GM21825 (cell line): ENCODE results near the gene RBBP8NL.
"Not testable (repeated sequence)": the region's sequence is repeated elsewhere in the genome, so short reads cannot be mapped to it uniquely, and the experiment has no call there.

Experiments
- ATAC-seq: cut with Tn5 transposase; IDR thresholded peaks from one replicate; pipeline ENCODE4 v1.9.1; 2021; ENCODE audit warnings: mild to moderate bottlenecking, moderate library complexity; ENCODE audit not compliant: unreplicated experiment

RBBP8NL gene

DNA sequence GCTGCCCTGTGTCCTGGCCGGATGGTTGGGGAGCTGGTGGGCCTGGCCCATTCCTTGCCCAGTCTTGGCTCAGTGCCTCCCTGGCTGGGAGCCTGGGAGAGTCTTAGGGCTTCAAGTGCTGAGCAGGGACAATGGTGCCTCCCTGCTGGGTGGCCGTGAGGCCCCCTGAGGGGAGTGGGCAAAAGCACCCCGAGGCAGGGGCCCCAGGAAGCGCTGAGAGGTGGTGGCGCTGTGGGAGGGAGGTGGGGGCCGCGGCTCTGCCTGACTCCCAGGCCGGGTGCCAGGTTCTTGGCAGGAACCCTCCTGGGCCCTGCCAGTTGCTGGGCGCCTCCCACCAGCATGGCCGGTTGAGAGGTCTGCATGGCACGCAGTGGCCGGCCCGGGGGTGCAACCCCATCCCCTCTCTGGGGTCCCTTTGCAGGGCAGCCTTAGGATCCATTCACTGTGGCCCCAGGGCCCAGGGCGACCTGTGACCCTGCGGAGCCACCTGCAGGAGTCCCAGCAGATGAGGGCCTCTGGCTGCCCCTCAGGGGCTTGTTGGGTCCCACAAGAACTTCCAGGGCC, 49.6 kb downstream of the RBBP8NL start:
- ATAC-seq, result no peak

DNA sequence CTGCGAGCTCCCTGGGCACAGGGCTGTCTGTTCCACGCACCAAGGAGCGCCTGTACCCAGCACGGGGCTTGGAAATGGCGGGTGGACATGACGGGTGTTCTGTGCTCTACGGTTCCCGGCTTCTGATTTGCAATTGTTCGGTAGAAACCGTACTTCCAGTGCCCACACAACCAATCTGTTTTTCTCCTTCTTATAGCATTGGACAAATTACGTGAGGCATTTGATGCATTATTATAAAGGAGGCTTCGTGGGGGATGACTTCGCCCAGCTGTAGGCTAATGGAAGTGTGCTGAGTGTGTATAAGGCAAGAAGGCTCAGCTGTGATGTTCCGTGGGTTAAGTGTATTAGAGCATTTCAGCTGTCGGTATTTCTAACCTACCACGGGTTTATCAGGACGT, 50.3 kb downstream of the RBBP8NL start:
- ATAC-seq, result no peak

DNA sequence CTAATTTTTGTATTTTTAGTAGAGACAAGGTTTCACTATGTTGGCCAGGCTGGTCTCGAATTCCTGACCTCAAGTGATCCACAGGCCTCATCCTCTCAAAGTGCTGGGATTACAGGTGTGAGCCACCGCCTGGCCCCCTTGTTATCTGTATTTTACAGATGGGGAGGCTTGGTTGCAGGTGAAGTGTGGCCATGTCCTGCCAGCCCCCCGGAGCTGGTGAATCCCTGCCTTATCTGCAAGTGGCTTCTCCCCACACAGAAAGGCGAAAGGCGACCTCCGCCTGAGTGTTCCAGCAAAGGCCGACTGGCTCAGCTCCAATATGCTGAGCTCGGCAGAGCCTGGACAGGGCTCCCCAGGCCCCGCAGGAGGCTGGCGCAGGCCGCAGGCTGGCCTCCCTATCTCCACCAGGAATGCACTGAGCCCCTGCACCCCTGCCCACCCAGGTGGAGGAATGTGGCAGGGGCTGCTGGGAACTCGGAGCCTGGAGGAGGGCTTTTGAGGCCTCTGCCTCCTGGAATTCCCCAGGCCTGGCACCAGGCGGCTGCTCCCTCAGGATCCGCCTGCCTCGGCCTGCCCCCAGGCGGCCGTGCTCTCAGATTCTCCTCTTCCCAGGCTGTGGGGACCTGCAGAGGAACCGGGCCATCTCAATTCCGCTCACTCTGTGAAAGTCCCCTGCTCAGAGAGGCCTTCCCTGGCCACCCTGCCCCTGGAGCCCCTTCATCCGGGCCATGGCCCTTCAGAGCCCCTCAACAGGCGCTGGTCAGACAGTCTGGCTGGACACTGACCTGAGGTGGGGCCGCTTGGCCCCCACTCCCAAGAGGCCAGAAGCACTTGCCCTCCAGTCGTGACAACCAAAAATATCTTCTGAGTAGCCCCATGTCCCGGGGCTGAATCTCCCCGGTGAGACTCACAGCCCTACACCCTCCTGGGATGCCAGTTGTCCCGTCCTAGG, 51.0 kb downstream of the RBBP8NL start:
- ATAC-seq, result no peak

DNA sequence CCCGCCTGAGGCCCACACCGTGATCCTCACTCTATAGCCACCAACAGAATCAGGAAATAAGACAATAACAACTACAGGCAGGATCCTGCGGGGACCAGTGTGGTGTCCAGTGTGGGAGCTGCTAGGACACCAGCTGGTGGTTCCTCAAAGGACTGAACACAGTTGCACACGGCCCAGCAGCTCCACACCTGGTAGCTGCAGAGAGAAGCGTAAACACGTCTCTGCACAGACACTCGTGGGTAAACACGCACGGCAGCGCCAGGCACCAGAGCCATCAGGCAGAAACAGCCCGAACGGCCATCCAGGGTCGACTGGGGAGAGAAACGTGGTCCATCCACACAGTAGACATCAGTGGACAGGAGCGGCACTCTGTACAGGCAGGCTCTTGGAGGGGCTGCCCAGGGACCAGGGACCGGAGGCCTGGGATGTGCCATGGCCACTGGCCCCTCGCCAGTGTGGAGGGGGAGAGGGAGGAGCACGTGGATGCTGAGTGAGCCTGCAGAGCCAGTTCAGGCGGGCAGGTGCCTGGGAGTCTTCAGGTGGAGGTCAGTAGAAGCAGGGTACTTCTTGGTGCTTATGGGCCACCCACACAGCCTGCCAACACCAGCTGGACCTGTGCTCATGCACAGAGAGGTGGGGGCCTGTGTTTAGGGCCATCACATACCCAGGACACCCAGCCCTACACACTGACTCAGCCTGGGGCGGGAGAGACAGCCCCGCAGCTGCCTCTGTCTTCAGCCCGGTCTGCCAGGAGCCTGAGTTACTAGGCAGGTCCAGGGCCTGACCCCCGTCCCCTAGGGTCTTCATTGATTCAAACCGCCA, 52.8 kb downstream of the RBBP8NL start:
- ATAC-seq, result no peak

DNA sequence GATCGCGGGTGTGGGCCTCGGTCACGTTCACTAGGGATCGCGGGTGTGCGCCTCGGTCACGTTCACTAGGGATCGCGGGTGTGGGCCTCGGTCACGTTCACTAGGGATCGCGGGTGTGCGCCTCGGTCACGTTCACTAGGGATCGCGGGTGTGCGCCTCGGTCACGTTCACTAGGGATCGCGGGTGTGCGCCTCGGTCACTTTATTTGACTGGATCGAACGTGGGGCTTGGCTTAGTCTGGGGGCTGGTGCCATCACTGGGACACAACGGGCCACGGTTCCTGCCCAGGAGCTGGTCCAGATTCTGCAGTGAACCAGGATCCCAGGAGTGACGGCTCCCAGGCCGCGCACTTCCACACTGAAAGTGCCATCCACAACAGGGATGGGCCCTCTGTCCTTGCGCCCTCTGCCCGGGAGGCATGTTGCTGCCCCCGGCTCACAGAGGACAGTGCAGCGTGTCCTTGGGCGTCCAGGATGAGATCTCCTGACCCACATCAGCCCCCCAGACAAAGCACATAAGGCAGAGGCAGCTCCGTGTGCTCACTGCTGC, 53.6 kb downstream of the RBBP8NL start:
- ATAC-seq, result not testable (repeated sequence)

DNA sequence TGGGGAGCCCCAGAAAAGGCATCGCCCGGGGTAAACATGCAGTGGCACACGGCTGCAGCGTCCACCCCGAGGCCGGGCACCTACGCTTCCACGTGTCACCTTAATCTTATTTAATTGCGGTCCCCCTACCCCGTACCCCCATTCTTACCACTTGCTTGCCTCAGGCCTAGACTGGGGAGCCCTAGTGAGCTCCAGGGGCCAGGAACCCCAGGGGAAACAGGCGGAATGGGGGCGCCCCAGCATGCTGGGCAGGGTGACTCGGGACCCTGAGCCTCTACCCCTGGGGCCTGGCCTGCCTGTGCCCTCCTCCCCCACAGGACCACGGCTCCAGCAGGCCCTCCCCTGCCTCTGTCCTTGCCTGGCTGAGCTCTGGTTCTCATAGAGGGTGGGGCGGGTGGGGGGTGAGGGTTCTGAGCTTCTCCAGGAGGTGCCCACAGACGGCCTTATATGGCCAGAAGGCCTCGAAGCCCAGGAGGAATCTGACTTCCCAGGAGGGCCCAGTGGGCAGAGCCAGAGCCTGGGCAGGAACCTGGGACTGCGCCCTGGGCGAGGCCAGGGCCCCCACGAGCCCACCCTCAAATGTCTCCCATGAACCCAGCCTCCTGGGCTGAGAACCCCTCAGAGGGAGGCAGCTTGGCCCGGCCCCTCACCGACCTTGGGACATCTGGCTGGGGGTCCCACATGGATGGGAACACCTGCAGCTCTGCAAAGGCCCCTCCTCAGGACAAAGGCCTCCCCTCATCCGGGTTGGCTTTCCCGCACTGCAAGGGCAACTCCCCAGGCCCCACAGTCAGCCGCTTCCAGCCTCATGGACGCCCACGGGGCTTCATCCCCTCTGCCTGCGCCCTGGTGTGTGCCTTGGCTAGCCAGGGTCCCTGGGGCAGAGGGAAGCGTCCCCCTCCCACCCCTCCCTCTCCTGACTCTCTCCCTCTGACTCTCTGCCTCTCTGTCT, 55.0 kb downstream of the RBBP8NL start:
- no peak for ATAC-seq

DNA sequence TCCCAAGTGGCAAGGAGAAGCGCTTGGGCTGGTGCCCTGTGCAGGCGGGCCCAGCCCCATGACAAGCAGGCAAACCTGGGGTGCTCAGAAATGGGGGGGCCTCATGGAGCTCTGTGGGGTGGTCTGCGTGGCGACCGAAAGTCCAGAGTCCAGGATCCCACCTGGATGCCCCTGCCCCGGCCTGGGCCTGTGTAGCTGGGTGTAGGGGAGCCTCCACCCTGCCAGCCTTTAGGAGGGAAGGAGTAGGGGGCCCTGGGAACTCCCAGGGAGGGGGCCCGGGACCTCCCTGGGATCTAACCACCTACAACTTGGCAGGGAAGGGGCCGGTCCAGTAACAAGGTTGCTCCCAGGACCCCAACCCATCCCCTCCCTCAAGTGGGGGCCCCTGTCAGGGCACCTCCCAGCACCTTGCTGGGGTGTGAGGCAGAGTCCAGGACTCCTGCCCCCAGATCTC, 55.7 kb downstream of the RBBP8NL start:
- ATAC-seq, result no peak

DNA sequence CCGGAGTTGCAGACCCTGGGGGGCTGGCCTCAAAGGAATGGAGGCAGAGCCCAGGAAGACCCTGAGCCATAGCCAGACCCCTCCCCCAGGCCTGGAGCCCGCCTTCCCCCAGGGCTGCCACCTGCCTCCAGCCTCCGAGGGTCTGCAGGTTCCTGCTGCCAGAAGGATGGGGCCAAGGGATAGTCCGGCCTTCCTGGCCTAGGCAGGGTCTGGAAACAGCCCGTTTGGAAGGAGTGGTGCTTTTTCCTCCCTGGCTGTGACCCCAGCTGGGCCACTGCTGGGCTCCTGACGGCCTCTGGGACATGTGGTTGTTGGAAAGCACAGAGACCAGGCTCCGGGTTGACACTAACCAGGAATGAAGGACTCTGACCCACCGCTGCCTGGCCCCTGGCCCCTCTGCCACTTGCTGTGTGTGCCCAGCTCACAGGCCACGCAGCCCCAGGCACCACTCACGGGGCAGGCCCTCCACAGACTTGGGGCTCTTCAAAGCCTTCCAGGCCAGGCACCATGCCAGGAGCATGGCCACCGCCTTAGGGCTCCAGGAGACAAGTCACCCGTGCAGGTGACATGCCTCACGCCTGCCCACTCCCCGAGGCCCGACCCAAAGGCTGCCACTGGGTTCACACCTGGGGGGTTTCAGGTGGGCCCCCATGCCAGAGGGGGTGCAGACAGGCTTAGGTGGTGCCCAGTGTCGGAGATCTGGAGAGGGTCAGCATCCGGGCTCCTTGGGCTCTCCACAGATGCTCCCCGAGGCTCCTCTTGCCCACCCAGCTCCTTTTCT, 56.3 kb downstream of the RBBP8NL start:
- ATAC-seq, result no peak

DNA sequence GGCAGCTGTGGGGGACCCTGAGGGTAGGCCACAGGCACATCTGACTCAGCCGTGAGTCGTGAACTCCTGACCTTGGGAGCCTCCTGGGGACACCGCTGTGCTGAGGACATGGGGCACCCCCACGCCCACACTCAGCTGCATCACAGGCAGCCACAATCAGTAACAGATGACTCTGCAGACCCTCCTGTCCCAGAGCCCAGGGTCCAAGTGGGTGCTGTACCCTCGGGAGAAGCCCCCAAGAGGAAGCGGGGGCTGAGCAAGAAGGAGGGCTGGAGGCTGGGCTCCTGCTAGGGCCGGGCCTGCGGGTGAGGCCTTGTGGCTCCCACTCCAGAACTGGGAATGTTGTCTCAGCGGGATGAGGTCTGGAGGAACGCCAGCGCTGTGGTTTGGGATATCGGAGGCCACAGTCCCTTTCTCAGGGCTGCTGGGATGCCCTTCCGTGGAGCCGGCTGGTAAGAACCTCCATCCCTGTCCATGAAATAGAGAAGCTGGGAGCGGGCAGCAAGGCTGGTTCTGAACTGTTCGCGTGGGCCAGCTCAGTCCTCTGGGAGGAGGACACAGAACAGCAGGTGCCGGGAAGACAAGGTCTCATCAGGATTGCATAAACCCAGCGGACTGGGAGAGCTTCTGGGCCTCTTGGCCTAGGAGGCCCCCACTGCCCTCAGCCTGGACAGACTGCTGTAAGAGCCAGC, 57.1 kb downstream of the RBBP8NL start:
- no peak for ATAC-seq

DNA sequence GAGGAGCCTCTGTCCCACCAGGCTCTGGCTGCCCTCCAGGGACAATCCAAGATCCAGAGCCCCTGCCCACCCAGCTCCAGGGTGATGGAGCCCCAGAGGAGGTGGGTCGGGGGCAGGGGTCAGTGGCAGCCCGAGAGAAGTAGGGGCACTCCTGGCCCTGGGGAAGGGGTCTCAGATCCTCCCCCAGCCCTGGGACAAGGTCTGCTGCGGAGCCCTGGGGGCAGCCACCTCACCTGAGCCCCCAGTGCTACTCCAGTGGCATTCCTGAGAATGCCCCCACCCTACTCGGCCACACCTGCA, 57.6 kb downstream of the RBBP8NL start:
- no peak for ATAC-seq

DNA sequence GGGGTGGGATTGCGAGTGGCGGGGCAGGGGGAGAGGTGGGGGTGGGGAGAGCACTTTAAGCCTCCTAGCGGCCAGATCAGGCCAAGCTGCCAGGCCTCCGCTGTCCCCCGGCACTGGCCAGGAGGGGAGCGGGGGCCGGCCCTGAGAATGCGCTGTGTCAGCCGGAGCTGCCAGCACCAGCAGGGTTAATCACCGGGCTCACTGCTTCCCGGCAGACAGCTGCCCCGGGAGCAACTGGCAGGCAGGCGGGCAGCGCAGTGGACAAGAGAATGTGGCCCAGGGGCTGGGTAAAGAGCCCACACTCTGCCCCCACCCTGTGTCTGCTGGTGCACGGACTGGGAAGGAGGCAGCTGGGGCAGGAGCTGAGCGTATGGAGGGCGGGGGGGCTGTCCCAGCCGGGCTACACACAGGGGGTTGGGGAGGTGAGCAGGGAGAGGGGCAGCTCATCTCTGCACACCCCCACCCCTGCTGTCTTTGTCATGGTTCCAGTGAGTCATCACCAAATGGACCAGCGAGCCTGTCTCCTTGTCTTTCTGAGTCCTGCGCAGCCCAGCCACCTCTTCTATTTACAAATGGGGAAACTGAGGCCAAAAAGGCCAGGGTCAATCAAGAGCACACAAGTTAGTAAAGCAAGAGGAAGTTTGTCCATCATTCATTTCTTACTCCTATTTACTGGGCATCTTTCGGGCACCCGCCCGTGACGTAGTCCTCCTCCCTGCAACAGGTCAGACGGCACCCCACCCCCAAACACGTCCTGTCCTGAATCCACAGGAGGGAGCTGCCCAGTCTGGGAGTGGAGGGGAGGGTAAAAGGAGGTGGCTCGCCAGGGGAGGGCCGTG, 58.1 kb downstream of the RBBP8NL start:
- no peak for ATAC-seq

DNA sequence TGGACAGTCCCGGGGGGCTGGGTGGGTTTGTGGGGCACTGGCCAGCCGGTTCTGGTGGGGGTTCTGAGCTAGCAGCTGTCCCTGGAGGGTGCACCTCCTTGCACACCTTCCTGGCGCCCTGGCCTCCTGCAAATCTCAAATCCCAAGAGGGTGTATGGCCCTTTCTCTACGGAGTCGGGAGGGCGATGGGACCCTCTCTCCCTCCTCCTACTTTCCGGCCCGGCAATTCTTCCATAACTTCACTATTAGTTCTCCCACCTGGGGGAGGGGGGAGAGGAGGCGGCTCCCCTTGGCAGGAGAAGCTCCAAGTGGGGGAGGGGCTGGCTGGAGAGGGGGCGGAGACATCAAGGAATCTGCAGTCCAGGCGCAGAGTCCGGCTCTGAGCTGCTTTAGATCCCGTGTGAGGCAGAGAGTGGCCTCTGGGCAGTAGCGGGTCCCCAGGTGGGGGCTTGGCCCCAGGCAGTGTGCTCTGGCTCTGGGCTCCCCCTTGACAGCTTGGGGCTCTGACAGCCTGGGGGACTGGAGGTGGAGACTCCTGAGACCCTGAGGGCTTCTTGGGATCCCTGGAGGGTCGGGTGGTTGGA, 58.9 kb downstream of the RBBP8NL start:
- no peak for ATAC-seq

DNA sequence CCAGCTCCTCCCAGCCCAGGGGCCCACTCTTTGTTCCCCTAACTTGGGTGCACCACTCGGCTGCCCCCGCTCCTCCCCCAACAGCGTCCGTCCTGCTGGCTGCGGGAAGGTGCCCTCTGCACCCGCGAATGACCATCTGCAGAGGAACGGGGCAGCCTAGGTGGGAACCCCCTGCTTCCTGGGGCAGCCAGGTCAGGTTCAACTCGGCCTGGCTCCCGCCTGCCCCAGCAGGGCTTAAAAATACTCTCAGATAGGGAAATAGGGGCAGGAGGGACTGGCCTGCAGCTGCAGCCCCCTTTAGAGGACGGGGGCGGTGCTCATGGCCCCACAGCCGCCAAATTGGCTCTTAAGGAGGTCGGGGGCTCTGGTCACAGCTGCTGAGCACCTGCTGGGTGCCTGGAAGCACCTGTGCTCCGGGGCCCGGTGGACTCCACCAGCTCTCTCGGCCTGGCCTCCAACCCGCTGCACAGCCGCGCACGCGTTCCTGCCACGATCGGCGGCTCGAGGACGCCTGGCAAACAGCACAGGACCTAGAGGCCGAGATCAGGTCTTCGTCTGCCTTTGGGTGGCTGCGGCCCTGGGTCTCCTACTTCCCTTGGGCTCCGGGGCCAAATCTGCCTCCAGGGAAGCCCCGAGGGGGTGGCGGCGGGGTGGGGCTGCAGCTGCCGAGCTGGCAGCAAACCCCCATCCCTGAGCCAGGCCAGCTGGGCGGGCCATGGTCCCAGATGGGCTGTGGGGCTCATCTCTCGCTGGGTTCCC, 59.5 kb downstream of the RBBP8NL start:
- no peak for ATAC-seq

DNA sequence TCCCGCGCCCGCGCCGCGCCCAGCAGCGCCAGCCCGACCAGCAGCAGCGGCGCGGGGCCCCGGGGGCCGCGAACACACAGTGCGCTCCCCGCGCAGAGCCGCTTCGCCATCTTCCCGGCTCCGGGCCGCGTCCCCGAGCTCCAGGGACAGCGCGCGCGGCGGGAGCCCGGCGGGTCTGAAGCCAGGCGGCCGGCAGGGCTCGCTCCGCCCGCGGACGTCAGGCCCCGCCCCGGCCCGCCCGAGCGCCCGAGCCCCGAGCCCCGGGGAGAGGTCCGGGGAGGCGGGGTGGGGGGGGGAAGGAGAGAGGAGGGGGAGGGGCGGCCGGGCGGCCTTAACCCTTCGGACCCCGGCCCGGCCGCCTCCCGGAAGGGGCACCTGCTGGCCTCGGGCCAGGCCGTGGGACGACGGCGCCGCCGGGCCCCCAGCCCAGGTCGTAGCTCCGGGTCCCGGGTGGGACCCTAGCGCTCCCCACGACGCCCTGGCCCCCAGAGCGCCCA, 60.2 kb downstream of the RBBP8NL start, which contains the start of gene LAMA5:
Gene LAMA5, minus strand, starts transcription at position 177 of the 497 bp plus-strand sequence. Its CDS starts 67 bp downstream, at position 110.
- ATAC-seq, result no peak

DNA sequence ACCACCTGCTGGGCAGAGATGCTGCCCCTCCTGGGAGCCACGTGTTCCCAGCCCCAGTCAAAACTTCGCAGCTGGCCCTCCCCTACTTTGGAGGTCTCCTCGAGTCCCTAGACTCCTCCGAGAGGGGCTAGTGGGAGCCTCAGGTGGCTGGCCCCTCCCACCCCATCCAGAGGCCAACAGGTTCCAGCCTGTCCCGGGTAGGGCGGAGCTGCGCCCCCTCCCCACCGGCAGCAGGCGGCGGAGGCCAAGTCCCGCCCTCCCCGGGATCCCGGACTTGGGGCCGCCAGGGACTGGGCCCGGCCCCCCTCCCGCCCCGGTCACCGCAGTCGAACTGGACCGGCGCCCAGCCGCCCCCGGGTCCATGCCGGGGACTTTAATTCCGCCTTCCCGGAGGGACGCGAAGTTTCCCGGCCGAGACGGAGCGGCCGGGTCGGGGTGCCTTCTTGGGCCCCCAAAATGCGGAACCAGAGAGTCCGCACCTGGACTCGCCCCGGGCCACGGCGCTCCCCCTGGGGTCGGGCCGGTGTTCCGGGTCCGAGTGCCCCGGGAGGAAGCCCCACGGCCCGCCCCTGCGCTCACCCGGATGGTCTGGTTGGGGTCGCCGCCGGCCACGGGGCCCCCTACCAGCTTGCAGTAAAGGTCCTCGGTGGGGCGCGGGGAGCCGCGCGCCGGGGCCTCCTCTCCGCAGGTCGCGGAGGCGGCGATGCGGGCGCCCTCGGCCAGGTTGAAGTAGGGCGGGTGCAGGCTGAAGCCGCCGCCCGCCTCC, 60.8 kb downstream of the RBBP8NL start:
- no peak for ATAC-seq
